ENCODE results near the gene RUBCN. TPM values are rescaled to one million over a fixed set of nuclear protein-coding genes. Genes with fewer than 3 reads are reported as not detected.
"Not testable (repeated sequence)": the region's sequence is repeated elsewhere in the genome, so short reads cannot be mapped to it uniquely, and the experiment has no call there.

RUBCN gene
- total and polyA plus RNA-seq, 10 of the 15 experiments (the other 5 are each of a cell fraction or from before 2014, with no cell fraction given) = 15.5 to 79.9 (median 40.4) TPM

- peaks cover 2% of the 10 kb centered on the region; the same call in 2 of the 3 replicates for H3K9me3 ChIP-seq (replicated peaks; ENCODE audit: control insufficient read depth, insufficient read depth, low read length)
- ChIA-PET POLR2A (interaction anchor here (0.6 to 1.6 kb wide), 3 partner anchors 16 to 133 kb away, joined by 3 to 11 read pairs (median 4); no protein-coding TSS in a partner anchor), CTCF (no interaction called here), RAD21 (ENCODE audit: unreplicated experiment) (no interaction called here), SMC1A (ENCODE audit: uncharacterized antibody, unreplicated experiment) (interaction anchor here (0.8 to 10.0 kb wide), 4 partner anchors 16 to 1154 kb away, joined by 3 to 163 read pairs (median 4); no protein-coding TSS in a partner anchor)
- peak overlapping the region; percentile 60 for H3K27ac ChIP-seq (ENCODE audit: control insufficient read depth, insufficient read depth)
- H3K4me2 ChIP-seq (ENCODE audit: control insufficient read depth, insufficient read depth) = peak overlapping the region; percentile 70
- no peaks in the 10 kb centered on the region for H3K27me3 ChIP-seq (replicated peaks in 1 of 2; ENCODE audit: control insufficient read depth in 2 of 2, insufficient read depth in 2 of 2, low read length in 1 of 2)
- in situ Hi-C loops (cut with MboI) = no loop called here
- intact Hi-C loops (cut with micrococcal nuclease; ENCODE audit: unreplicated experiment) = no loop called here
- H3K4me3 ChIP-seq = no peak overlapping the region
- no peak overlapping the region for H2AFZ ChIP-seq (ENCODE audit: control insufficient read depth, low read depth, low read length)
- no peaks in the 10 kb centered on the region for H4K20me1 ChIP-seq (ENCODE audit: control insufficient read depth, insufficient read depth)
- no peak for ATAC-seq
- no peak for DNase-seq (ENCODE audit: low read depth, low spot score)
- peaks cover 37% of the 10 kb centered on the region for H3K4me1 ChIP-seq (ENCODE audit: control insufficient read depth, insufficient read depth, low read length)
- WGBS (ENCODE audit: insufficient coverage, insufficient replicate concordance, low lambda C conversion rate, missing lambda C conversion rate) = 63% methylated on average over 8 of the region's 8 CpGs
- no TSS peak for BruUV-seq (replicated peaks)
- no peak for FAIRE-seq
- peaks cover 81% of the 10 kb centered on the region for H3K79me2 ChIP-seq (ENCODE audit: control insufficient read depth, insufficient read depth, low read length)
- no peak overlapping the region for H3K9ac ChIP-seq (ENCODE audit: control insufficient read depth, insufficient read depth, low read length)
- TF ChIP-seq MAX (IDR thresholded peaks at IDR 0.05; ENCODE audit: low read depth, low read length) (no peak), RUNX3 (IDR thresholded peaks at IDR 0.05; ENCODE audit: low read length) (0 out of 2 replicates have a peak, but pooled peaks have one; percentile 5)
- peaks cover 0 to 9% of the 10 kb centered on the region in 2 experiments; a peak in 2 of 4 replicates for H3K36me3 ChIP-seq (ENCODE audit: control insufficient read depth in 2 of 2, insufficient read depth in 2 of 2, low read length in 1 of 2)
Measured at GRCh38 chr3:197728487-197728886, 8.2 kb downstream of the RUBCN start.

DNA sequence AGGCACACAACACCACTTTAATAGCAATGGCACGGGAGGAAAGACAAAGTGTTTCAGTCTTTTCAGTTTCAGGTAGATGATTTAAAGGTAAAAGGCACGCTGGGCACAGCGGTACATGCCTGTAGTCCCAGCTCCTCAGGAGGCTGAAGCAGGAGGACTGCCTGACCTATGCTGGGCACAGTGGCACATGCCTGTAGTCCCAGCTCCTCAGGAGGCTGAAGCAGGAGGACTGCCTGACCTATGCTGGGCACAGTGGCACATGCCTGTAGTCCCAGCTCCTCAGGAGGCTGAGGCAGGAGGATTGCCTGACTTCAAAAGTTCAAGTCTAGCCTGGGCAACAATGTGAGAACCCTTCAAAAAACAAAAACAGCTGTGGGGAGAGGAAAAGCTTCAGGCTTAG is 8.8 kb downstream of the RUBCN start:
- RAD21 ChIA-PET (ENCODE audit: unreplicated experiment) = interaction anchor here (1.0 kb wide), 1 partner anchor 19 kb away, joined by 3 read pairs; no protein-coding TSS in a partner anchor
- SMC1A ChIA-PET (ENCODE audit: uncharacterized antibody, unreplicated experiment) = interaction anchor here (0.8 to 10.0 kb wide), 4 partner anchors 15 to 1154 kb away, joined by 3 to 163 read pairs (median 4); no protein-coding TSS in a partner anchor
- FAIRE-seq (peak; percentile 72), ATAC-seq (peak; percentile 20)
- 77% methylated on average over 3 of the region's 3 CpGs for WGBS (ENCODE audit: insufficient coverage, insufficient replicate concordance, low lambda C conversion rate, missing lambda C conversion rate)
- BruUV-seq (replicated peaks); in situ Hi-C loops (cut with MboI); H3K27me3 ChIP-seq (replicated peaks in 1 of 2; ENCODE audit: control insufficient read depth in 2 of 2, insufficient read depth in 2 of 2, low read length in 1 of 2); CTCF ChIA-PET; H3K9me3 ChIP-seq (replicated peaks; ENCODE audit: control insufficient read depth, insufficient read depth, low read length); H2AFZ ChIP-seq (ENCODE audit: control insufficient read depth, low read depth, low read length); H3K4me3 ChIP-seq; intact Hi-C loops (cut with micrococcal nuclease; ENCODE audit: unreplicated experiment); H4K20me1 ChIP-seq (ENCODE audit: control insufficient read depth, insufficient read depth); DNase-seq (ENCODE audit: low read depth, low spot score); H3K9ac ChIP-seq (ENCODE audit: control insufficient read depth, insufficient read depth, low read length); H3K36me3 ChIP-seq (ENCODE audit: control insufficient read depth in 2 of 2, insufficient read depth in 2 of 2, low read length in 1 of 2): not testable (repeated sequence)
- peak overlapping the region; percentile 70 for H3K4me2 ChIP-seq (ENCODE audit: control insufficient read depth, insufficient read depth)
- peaks cover 81% of the 10 kb centered on the region for H3K79me2 ChIP-seq (ENCODE audit: control insufficient read depth, insufficient read depth, low read length)
- peak overlapping the region; percentile 60 for H3K27ac ChIP-seq (ENCODE audit: control insufficient read depth, insufficient read depth)
- POLR2A ChIA-PET = interaction anchor here (0.6 to 4.6 kb wide), 3 partner anchors 7 to 134 kb away, joined by 3 to 39 read pairs (median 11); partner anchors contain the start of gene RUBCN
- H3K4me1 ChIP-seq (ENCODE audit: control insufficient read depth, insufficient read depth, low read length) = peaks cover 40% of the 10 kb centered on the region

All from GM12878 (cell line).